Effector memory CD4-positive, alpha-beta T cell (primary cell): Measurements from ENCODE around the gene ZEB1.

Experiments used
- DNase-seq, 3 donors: peaks; one replicate each; pipeline ENCODE4 v3.0.0-alpha.2; 2020
- H3K27ac ChIP-seq: 2 replicates; pipeline ENCODE4 v1.7.0; 2013; ENCODE audit warnings: mild to moderate bottlenecking, low read length, moderate library complexity; ENCODE audit not compliant: insufficient read depth, poor library complexity, severe bottlenecking
- H3K27me3 ChIP-seq: replicated peaks from 2 replicates; pipeline ENCODE4 v1.7.0; 2013; ENCODE audit warnings: mild to moderate bottlenecking, low read length; ENCODE audit not compliant: insufficient read depth, control insufficient read depth, poor library complexity, severe bottlenecking
- H3K36me3 ChIP-seq: 2 replicates; pipeline ENCODE4 v1.7.0; 2013; ENCODE audit warnings: mild to moderate bottlenecking, low read length, moderate library complexity; ENCODE audit not compliant: control insufficient read depth, insufficient read depth
- H3K4me1 ChIP-seq: 2 replicates; pipeline ENCODE4 v1.7.0; 2013; ENCODE audit warnings: low read length, mild to moderate bottlenecking; ENCODE audit not compliant: control insufficient read depth, insufficient read depth, poor library complexity, severe bottlenecking
- H3K4me3 ChIP-seq: 2 replicates; pipeline ENCODE4 v1.7.0; 2013; ENCODE audit warnings: low read length, low read depth, mild to moderate bottlenecking; ENCODE audit not compliant: insufficient read depth, poor library complexity, severe bottlenecking
- H3K9me3 ChIP-seq: 2 replicates; pipeline ENCODE4 v1.7.0; 2013; ENCODE audit warnings: mild to moderate bottlenecking, low read length, moderate library complexity; ENCODE audit not compliant: control insufficient read depth

ZEB1 gene

DNA sequence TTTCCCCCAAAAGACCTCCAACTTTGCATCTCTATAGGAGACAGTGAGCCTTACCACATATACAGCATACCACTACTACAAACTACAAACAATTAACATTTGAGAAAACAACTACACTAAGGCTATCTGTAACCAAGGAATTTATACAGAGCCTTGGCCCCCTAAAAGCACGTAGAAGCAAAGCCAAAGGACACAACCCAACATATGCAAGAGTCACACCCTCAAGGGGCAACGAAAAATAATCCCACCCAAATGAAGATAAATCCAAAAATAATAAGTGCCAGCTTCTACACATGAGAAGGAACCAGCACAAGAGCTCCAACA, 149.5 kb downstream of the ZEB1 start:
- no peaks in the 10 kb centered on the region for H3K4me1 ChIP-seq
- peaks cover 2% of the 10 kb centered on the region for H3K9me3 ChIP-seq
- H3K27me3 ChIP-seq: no peaks in the 10 kb centered on the region
- peaks cover 27% of the 10 kb centered on the region for H3K36me3 ChIP-seq
- no peak for DNase-seq
- no peak overlapping the region for H3K27ac ChIP-seq
- no peak overlapping the region for H3K4me3 ChIP-seq

GRCh38 chr10:31475519-31475918, 156.5 kb downstream of the ZEB1 start:
- Histone ChIP-seq H3K36me3 (no peaks in the 10 kb centered on the region), H3K4me1 (no peaks in the 10 kb centered on the region), H3K27ac (no peak overlapping the region), H3K27me3 (no peaks in the 10 kb centered on the region), H3K4me3 (no peak overlapping the region), H3K9me3 (peaks cover 7% of the 10 kb centered on the region)
- no peak for DNase-seq

GRCh38 chr10:31476088-31476487, 157.1 kb downstream of the ZEB1 start:
- no peaks in the 10 kb centered on the region for H3K36me3 ChIP-seq
- no peak overlapping the region for H3K4me3 ChIP-seq
- H3K27me3 ChIP-seq: no peaks in the 10 kb centered on the region
- no peak for DNase-seq
- H3K27ac ChIP-seq: no peak overlapping the region
- peaks cover 7% of the 10 kb centered on the region for H3K9me3 ChIP-seq
- H3K4me1 ChIP-seq: no peaks in the 10 kb centered on the region

GRCh38 chr10:31477584-31477983, 158.6 kb downstream of the ZEB1 start:
- Histone ChIP-seq H3K36me3 (no peaks in the 10 kb centered on the region), H3K27me3 (no peaks in the 10 kb centered on the region), H3K27ac (no peak overlapping the region), H3K9me3 (peaks cover 7% of the 10 kb centered on the region), H3K4me1 (no peaks in the 10 kb centered on the region), H3K4me3 (no peak overlapping the region)
- no peak for DNase-seq

DNA sequence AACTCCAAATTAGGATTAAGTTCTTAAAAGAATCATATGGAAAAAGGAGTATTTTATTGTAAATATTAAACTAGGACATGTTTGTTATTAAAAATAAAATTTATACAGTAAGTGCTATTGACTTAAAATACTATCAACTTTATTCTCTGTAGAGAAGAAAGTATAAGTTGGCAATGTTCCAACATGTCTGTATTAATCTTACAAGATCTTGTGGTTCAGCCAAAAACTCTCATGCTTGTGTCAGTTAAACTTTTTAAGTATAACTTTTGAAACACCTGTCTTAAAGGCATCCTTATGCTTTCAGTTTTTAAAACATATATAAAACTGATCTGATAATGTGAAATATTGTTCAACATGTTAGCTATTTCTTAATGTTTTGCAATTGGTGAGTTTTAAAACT, 160.7 kb downstream of the ZEB1 start:
- no peak overlapping the region for H3K4me3 ChIP-seq
- H3K27ac ChIP-seq: no peak overlapping the region
- H3K9me3 ChIP-seq: peaks cover 7% of the 10 kb centered on the region
- no peaks in the 10 kb centered on the region for H3K4me1 ChIP-seq
- DNase-seq: no peak
- no peaks in the 10 kb centered on the region for H3K36me3 ChIP-seq
- H3K27me3 ChIP-seq: no peaks in the 10 kb centered on the region

GRCh38 chr10:31483546-31483945, 164.5 kb downstream of the ZEB1 start:
- Histone ChIP-seq H3K36me3 (no peaks in the 10 kb centered on the region), H3K27ac (no peak overlapping the region), H3K9me3 (no peaks in the 10 kb centered on the region), H3K4me3 (no peak overlapping the region), H3K4me1 (no peaks in the 10 kb centered on the region), H3K27me3 (no peaks in the 10 kb centered on the region)
- no peak for DNase-seq

DNA sequence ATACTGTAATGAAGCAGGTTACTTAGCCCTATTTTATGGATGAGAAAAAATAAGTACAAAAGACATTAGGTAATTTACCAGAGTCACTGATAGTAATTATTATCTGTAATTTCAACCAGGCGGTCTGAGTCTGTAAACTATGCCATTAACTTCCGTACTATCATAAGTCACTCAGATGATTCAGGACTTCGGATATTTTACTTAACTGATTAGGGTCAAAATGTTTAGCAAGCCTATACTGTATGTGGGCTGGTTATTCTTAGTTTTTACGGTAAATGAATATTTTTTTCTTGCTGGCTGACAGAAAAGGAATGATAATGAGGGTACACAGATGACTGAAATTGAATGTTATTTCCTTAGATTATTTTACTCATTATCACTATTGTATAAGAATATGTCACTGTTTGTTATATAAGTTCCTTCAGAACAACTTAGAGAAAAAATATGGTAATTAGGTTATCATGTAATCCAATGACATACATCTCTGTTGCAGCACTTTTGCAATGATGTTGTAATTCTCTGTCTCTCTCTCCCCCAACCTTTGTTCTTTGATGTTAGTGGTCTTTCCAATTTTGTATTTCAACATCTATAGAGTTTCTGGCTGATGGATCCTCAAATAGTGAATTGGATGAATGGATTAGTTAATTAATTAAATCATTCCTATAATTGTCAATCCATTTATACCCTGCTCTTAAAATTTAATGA, 165.6 kb downstream of the ZEB1 start:
- DNase-seq: no peak
- Histone ChIP-seq H3K27ac (no peak overlapping the region), H3K27me3 (no peaks in the 10 kb centered on the region), H3K4me3 (no peak overlapping the region), H3K36me3 (no peaks in the 10 kb centered on the region), H3K9me3 (no peaks in the 10 kb centered on the region), H3K4me1 (no peaks in the 10 kb centered on the region)

- Histone ChIP-seq H3K27me3 (no peaks in the 10 kb centered on the region), H3K27ac (no peak overlapping the region), H3K36me3 (no peaks in the 10 kb centered on the region), H3K4me3 (no peak overlapping the region), H3K9me3 (no peaks in the 10 kb centered on the region), H3K4me1 (no peaks in the 10 kb centered on the region)
- no peak for DNase-seq
Observed at GRCh38 chr10:31490858-31491504, 172.0 kb downstream of the ZEB1 start.

GRCh38 chr10:31507427-31507826, 188.4 kb downstream of the ZEB1 start:
- no peaks in the 10 kb centered on the region for H3K27me3 ChIP-seq
- H3K4me1 ChIP-seq: no peaks in the 10 kb centered on the region
- H3K4me3 ChIP-seq: no peak overlapping the region
- no peak overlapping the region for H3K27ac ChIP-seq
- no peak for DNase-seq
- H3K36me3 ChIP-seq: peaks cover 24% of the 10 kb centered on the region
- H3K9me3 ChIP-seq: peaks cover 9% of the 10 kb centered on the region

DNA sequence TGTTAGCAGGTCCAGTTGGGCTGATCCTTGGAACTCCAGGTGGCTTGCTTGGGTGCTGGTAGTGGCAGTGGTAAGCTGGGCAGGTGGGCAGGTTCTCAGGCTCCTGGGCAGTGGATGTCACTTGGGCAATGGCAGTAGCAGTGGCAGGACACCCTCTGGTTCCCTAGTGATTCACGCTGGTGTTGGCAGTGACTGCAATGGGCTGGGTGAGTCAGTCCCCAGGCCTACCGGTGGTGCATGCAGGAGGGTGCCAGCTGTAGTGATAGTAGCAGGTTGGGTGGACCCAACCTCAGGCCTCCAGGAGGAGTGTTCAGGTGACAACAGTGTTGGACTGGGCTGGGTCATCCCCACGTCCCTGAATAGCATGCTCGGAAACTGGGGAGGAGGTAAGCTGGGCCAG, 189.2 kb downstream of the ZEB1 start:
- Histone ChIP-seq H3K27ac (no peak overlapping the region), H3K4me3 (no peak overlapping the region), H3K4me1 (no peaks in the 10 kb centered on the region), H3K9me3 (peaks cover 9% of the 10 kb centered on the region), H3K36me3 (peaks cover 30% of the 10 kb centered on the region), H3K27me3 (no peaks in the 10 kb centered on the region)
- DNase-seq: no peak
